ENCODE measurements around the gene PLEKHG5.
"Not testable (repeated sequence)": the region's sequence is repeated elsewhere in the genome, so short reads cannot be mapped to it uniquely, and the experiment has no call there.

Gene PLEKHG5

DNA sequence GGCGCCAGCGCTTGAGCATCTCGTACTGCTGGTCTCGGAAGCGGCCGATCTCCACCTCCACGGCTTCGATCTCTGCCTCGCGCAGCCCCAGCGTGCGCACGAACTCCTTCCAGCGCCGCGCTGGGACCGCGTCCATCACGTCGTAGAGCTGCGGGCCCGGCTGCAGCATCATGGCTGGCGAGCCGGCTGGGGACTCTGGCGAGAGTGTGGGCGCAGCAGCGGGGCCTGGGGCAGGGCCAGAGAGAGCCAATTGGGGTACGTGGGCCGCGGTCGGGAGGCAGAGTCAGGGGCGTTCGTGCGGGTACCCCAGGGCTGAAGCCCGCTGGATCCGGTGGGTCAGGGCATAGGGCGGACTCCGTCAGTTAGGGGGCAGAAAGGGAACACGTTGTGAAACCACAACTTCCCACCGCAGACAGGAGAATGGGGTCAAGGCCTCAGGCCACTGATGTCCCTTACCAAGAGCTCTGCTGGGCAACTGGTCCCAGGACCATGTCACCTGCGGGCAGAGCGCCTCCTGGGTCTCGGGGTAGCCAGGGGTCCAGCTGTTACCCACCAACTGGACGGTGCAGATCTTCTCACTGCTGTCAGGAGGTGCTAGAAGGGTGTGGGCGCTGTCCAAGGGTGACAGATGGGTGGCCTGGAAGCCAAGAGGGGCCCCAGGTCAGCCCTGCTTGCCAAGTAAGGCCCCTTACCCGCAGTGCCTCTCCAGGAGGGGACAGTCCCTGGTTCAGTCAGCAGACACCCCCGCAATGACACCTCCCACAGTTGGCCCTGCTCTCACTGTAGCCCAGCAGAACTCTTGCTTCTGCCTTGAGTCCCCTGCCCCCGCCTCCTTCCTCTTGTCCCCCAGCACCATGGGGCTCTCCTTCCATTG lies 29.7 kb downstream of the PLEKHG5 start:
- no peak for DNase-seq

- no peak for DNase-seq
These were observed 30.4 kb downstream of the PLEKHG5 start for GRCh38 chr1:6461051-6461530.

- no peak for DNase-seq
These were observed 31.0 kb downstream of the PLEKHG5 start for GRCh38 chr1:6460301-6461050.

DNA sequence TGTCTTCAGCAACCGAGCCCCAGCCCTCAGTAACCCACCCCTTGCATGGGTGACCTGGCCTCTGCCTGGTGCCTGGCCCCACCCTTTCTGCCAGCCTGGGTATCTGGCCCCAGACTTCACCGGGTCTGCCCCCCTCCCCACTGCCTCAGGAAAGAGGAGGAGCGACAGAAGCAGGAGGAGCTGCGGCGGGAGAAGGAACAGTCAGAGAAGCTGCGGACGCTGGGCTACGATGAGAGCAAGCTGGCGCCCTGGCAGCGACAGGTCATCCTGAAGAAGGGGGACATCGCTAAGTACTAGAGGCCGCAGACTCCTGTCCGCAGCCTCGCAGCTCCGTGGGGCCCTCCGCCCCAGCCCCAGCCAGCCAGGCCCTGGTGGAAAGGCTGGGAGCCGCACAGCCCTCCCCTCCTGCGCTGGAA lies 31.6 kb downstream of the PLEKHG5 start:
- no peak for DNase-seq

DNA sequence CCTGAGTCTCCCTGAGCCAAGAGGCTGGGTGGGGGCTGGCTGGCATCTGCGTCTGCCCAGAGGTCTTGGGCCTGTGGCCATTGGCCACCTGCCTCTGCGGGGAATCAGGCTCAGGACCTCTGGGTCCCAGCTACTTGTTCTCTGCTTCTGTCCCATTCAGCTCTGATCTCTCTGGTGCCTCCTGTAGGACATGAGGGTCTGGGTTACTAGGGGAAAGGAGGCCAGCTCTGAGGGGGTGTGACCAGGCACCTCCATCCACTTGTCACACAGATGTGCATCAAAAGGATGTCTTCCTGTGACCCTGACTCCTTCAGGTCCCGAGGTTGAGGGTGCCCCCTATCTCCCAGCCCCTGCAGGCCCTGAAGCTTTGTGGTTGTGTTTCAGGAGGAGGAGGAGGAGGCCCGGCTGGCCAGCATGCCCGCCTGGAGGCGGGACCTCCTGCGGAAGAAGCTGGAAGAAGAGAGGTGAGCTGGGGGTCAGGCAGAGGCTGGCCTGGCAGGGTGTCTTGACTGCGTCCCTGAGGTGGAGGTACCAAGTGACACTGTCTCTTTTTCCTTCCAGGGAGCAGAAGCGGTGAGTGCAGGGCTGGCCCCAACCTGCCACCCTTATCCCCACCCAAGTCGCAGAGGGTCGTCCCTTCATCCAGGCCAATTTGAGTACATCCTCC lies 34.5 kb downstream of the PLEKHG5 start:
- DNase-seq = no peak

GRCh38 chr1:6455752-6456520 lies 35.5 kb downstream of the PLEKHG5 start:
- DNase-seq = not testable (repeated sequence)

GRCh38 chr1:6454856-6455751 lies 36.4 kb downstream of the PLEKHG5 start:
- no peak for DNase-seq

DNA sequence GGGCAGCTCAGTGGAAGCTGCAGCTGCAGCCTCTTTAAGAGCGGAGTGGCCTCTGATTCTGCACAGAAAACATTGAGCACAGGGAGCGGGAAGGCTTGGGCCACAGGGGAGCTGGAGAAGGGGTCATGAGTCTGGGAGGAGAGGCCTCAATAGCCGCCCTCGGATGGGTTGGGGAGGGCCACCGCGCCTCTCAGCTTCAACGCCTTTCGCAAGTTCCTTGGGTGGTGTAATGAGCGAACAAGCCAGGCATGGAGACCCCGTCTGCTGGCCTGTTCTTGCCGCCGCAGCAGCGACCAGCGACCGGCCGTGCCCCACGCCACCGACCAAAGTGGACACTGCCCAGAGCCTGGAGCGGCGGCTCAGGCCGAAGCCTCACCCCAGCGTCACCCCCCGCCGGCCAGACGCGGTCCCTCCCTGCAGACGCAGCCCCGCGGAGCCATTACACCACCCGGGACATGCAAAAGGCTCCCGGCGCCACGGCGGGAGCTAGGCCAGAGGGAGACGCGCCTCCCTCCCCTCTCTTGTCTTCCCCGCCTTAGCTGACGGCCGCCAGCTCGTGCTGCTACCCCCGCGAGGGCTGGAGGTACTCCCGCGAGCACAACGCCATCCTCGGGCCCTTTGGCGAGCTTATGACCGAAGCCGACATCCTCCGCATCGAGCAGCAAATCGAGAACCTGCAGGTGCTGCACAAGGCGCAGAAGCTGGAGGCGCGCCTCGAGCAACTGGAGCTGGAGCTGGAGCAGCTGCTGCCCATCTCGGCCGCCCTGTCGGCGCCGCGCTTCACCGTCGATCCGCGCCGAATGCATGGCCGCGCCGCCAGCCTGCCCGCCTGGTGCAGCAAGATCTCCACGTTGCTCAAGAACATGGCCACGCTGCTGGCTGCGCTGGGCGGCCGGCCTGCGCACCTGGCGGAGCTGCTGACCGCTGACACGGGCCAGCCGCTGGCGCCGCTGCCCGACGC lies 37.3 kb downstream of the PLEKHG5 start:
- DNase-seq = not testable (repeated sequence)

GRCh38 chr1:6450943-6451373 lies 40.5 kb downstream of the PLEKHG5 start:
- no peak for DNase-seq

DNA sequence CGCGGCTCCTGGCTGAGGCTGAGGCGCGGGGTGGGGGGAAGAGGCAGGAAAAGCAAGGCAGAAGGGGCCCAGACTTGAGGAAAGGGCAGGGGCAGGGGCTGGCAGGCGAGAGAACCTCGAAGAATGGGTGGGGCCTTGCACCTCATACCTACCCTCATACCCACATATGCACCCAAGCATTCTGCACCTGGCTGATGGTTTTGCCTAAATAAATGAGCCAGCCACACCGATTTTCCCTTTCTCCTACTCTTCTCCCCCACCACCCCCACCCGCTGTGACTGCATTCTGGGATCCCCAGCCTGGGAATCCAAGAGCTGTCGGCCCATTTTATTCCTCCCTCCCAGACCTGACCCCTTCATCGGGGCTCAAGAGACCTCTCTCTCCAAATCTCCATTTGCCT lies 41.0 kb downstream of the PLEKHG5 start:
- DNase-seq = not testable (repeated sequence)

- DNase-seq = no peak
These were observed 41.4 kb downstream of the PLEKHG5 start for GRCh38 chr1:6450005-6450450.

DNA sequence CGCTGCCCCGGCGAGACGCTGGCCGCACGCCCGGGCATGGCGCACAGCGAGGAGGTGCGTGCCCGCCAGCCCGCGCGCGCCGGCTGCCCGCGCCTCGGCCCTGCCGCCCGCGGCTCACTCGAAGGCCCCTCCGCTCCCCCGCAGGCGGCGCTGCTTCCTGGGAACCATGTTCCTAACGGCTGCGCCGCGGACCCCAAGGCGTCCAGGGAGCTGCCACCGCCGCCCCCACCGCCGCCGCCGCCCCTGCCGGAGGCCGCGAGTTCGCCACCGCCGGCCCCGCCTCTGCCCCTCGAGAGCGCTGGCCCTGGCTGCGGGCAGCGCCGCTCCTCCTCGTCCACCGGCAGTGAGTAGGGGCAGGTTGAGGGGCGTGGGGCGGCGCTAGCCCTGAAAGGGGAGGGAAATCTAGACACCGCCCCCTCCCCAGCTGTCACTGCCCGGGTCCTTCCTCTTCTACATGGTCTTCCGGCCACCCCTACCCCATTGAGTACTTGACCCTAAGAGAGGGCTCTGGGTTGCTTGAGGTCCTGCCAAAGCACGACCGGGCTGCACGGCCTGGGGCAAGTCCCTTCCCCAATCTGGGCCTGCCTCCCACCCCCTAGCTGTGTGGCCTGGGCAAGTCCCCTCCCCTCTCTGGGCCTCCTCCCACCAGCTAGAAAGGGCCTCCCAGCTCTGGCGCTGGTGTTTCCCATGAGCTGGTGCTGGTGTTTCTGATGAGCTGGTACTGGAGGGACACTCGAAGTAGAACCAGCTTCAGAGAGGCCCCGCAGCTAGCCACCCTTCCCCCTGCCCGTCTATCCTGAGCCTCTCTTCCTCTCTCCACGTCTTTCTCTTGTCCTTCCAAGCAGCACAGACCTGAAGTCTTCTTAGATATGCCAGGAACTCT lies 42.5 kb downstream of the PLEKHG5 start:
- DNase-seq = no peak

DNA sequence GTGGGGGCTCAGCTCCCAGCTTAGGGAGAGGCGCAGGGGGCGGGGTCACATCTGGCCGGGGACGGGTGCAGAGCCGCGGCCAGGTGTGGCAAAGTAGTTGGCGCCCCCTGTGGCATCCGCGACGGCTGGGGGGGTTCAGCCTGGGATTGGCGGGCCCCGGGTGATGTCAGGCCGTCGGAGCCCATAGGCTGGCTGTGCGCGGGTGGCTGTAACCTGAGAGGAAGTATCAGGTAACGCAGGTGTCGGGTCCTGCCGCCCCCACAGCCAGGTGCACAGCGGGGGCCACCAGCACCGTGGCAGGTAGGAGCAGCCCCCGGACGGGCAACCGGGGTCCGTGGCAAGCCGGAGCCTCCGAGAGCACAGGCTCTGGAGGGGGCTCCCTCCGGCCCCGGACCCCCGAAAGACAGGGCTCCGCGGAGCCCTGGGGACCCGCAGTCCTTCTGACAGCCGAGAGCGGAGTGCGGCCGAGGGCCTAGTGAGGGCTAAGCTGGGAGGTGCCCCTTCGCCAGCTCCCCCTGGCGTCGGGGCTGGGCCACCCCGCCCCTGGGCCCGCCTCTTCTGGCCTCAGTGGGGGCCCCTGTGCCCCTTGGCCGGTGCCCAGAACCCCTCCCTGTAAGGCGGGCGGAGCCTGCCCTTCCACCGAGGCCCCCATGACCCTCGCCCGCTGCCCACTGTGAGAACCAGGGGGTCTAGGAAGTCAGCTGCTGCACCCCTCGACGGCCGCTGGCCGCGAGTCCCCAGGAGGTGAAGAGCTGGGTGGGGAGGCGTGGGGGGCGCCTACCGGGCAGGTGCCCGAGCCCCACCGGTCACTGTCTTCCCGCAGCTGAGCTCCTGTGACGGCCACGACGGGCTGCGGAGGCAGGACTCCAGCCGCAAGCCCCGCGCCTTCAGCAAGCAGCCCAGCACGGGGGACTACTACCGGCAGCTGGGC lies 43.4 kb downstream of the PLEKHG5 start:
- no peak for DNase-seq

DNA sequence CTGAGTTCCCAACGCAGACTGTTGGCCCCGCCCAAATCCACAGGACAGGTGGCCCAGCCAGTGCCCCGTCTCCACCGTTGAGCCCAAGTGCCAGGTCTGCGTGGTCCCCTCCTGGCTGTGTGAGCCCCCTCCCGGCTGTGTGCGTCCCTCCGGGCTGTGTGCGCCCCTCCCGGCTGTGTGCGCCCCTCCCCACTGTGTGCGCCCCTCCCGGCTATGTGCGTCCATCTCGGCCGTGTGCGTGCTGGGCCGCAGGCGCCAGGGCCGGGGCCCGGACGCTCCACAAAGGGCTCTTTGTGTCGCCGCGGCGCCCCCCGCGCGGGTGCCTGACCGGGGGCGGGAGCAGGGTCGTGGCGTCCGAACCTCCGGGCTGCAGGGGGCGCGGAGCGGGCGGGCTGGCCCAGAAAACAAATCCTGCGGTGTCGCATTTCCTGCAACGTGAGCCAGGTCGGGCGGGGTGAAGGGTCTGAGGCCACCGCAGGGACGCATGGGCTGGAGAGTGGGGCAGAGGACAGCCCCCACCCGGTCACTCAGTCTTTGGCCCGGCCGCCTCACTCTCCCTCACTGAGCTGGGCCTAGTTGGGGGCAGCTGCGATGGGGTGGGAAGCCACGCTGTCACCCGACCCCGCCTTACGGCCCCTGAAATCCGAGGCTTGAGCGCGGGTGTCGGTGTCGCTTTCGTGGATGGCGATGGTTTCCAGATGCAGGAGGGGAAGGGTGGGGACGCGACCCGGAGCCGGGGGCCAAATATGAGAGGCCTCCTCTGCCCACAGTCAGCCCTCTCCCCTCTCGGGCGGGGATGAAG lies 44.2 kb downstream of the PLEKHG5 start:
- DNase-seq = no peak

- DNase-seq = no peak
These were observed 44.8 kb downstream of the PLEKHG5 start for GRCh38 chr1:6446665-6447015.

- not testable (repeated sequence) for DNase-seq
These were observed 45.5 kb downstream of the PLEKHG5 start for GRCh38 chr1:6445929-6446328.
